Measurements from ENCODE around the gene PDZD7.

PDZD7 gene

DNA sequence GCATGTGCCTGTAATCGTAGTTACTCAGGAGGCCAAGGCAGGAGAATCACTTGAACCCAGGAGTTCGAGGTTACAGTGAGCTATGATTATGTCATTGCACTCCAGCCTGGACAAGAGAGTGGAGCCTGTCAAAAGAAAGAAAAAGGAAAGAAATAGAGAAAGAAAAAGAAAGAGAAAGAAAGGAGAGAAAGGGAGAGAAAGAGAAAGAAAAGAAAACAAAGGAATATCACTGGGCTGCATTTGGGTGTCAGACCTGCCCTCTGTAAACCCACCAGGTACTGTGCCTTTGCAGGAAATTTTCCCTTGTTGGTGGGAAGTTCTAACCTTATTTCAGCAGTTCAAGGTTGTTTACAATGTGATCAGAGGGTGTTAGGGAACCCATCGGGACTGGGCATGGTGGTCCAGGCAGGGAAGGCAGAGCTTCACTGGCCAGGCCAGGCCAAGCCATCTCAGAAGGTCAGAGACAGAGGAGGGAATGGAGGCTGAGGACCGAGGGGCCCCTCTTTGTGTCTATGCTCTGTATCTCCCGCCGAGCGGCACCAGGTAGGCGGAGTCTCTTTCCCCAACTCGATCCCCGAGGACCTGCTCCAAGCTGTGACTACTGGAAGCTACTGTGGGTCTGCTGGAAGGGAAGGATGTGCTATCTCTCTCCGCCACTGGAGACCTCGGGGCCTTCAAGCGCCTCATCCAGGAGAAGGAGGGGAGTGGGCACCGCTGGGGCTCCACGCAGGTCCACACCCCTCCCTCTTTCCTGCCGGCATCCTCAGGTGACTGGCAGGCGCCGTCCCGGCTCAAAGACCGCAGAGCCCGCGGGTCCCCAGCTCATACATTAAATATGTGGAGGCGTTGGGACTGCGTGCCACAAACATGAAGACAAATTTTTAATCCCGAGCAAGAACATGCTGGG lies 15.7 kb upstream of the PDZD7 start:
- H3K4me1 ChIP-seq (ENCODE audit: control insufficient read depth, insufficient read depth, low read length): peaks cover 23% of the 10 kb centered on the region
- no peak overlapping the region for H3K4me2 ChIP-seq (ENCODE audit: low read length)
- H3K27me3 ChIP-seq (ENCODE audit: control insufficient read depth, insufficient read depth, low read length): peaks cover 25% of the 10 kb centered on the region
- no peaks in the 10 kb centered on the region for H3K36me3 ChIP-seq (ENCODE audit: insufficient read depth, low read length)
- no peak overlapping the region for H3K9ac ChIP-seq (ENCODE audit: low read depth, low read length)
- no peaks in the 10 kb centered on the region for H3K9me3 ChIP-seq (replicated peaks; ENCODE audit: low read length)
- no peak overlapping the region for H3K4me3 ChIP-seq (ENCODE audit: low read length)

GRCh38 chr10:101044117-101044516 lies 13.2 kb upstream of the PDZD7 start:
- H3K9ac ChIP-seq (ENCODE audit: low read depth, low read length): no peak overlapping the region
- peaks cover 14% of the 10 kb centered on the region for H3K4me1 ChIP-seq (ENCODE audit: control insufficient read depth, insufficient read depth, low read length)
- peaks cover 10% of the 10 kb centered on the region for H3K36me3 ChIP-seq (ENCODE audit: insufficient read depth, low read length)
- no peaks in the 10 kb centered on the region for H3K9me3 ChIP-seq (replicated peaks; ENCODE audit: low read length)
- H3K27me3 ChIP-seq (ENCODE audit: control insufficient read depth, insufficient read depth, low read length): peaks cover 18% of the 10 kb centered on the region
- no peak overlapping the region for H3K4me2 ChIP-seq (ENCODE audit: low read length)
- H3K4me3 ChIP-seq (ENCODE audit: low read length): no peak overlapping the region

GRCh38 chr10:101043363-101043707 lies 12.4 kb upstream of the PDZD7 start:
- Histone ChIP-seq H3K4me1 (ENCODE audit: control insufficient read depth, insufficient read depth, low read length) (peaks cover 14% of the 10 kb centered on the region), H3K9ac (ENCODE audit: low read depth, low read length) (peak overlapping the region; percentile 86), H3K27me3 (ENCODE audit: control insufficient read depth, insufficient read depth, low read length) (peaks cover 10% of the 10 kb centered on the region), H3K4me2 (ENCODE audit: low read length) (peak overlapping the region; percentile 86), H3K9me3 (replicated peaks; ENCODE audit: low read length) (no peaks in the 10 kb centered on the region), H3K36me3 (ENCODE audit: insufficient read depth, low read length) (peaks cover 18% of the 10 kb centered on the region), H3K4me3 (ENCODE audit: low read length) (peak overlapping the region; percentile 74)

GRCh38 chr10:101042667-101043362 lies 11.9 kb upstream of the PDZD7 start:
- peaks cover 23% of the 10 kb centered on the region for H3K36me3 ChIP-seq (ENCODE audit: insufficient read depth, low read length)
- H3K4me1 ChIP-seq (ENCODE audit: control insufficient read depth, insufficient read depth, low read length): peaks cover 14% of the 10 kb centered on the region
- H3K4me3 ChIP-seq (ENCODE audit: low read length): peak overlapping the region; percentile 74
- H3K27me3 ChIP-seq (ENCODE audit: control insufficient read depth, insufficient read depth, low read length): peaks cover 5% of the 10 kb centered on the region
- peak overlapping the region; percentile 86 for H3K4me2 ChIP-seq (ENCODE audit: low read length)
- peak overlapping the region; percentile 86 for H3K9ac ChIP-seq (ENCODE audit: low read depth, low read length)
- H3K9me3 ChIP-seq (replicated peaks; ENCODE audit: low read length): no peaks in the 10 kb centered on the region

- peak overlapping the region; percentile 86 for H3K4me2 ChIP-seq (ENCODE audit: low read length)
- H3K4me1 ChIP-seq (ENCODE audit: control insufficient read depth, insufficient read depth, low read length): peaks cover 14% of the 10 kb centered on the region
- peaks cover 30% of the 10 kb centered on the region for H3K36me3 ChIP-seq (ENCODE audit: insufficient read depth, low read length)
- peak overlapping the region; percentile 74 for H3K4me3 ChIP-seq (ENCODE audit: low read length)
- H3K9ac ChIP-seq (ENCODE audit: low read depth, low read length): peak overlapping the region; percentile 86
- H3K9me3 ChIP-seq (replicated peaks; ENCODE audit: low read length): no peaks in the 10 kb centered on the region
- H3K27me3 ChIP-seq (ENCODE audit: control insufficient read depth, insufficient read depth, low read length): no peaks in the 10 kb centered on the region
These were observed 11.2 kb upstream of the PDZD7 start for GRCh38 chr10:101042118-101042517.

DNA sequence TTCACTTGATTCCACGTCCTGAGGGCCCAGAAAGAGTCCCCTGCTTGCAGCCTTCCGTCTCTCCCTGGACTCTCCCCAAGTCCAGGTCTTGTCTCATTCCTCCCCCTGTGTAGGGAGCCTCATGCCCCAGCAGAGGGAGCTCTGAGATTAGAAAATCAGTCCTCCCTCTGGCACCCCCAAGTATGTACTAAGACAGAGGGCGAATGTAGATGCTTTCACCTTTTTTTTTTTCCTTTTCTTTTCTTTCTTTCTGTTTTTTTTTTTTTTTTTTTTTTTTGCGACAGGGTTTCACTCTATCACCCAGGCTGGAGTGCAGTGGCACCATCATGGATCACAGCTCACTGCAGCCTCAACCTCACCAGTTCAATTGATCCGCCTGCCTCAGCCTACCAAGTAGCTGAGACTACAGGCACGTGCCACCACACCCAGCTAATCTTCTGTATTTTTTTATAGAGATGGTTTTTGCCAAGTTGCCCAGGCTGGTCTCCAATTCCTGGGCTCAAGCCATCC lies 10.4 kb upstream of the PDZD7 start:
- Histone ChIP-seq H3K9ac (ENCODE audit: low read depth, low read length) (no peak overlapping the region), H3K4me1 (ENCODE audit: control insufficient read depth, insufficient read depth, low read length) (peaks cover 14% of the 10 kb centered on the region), H3K4me3 (ENCODE audit: low read length) (no peak overlapping the region), H3K36me3 (ENCODE audit: insufficient read depth, low read length) (peaks cover 38% of the 10 kb centered on the region), H3K27me3 (ENCODE audit: control insufficient read depth, insufficient read depth, low read length) (no peaks in the 10 kb centered on the region), H3K4me2 (ENCODE audit: low read length) (no peak overlapping the region), H3K9me3 (replicated peaks; ENCODE audit: low read length) (no peaks in the 10 kb centered on the region)

DNA sequence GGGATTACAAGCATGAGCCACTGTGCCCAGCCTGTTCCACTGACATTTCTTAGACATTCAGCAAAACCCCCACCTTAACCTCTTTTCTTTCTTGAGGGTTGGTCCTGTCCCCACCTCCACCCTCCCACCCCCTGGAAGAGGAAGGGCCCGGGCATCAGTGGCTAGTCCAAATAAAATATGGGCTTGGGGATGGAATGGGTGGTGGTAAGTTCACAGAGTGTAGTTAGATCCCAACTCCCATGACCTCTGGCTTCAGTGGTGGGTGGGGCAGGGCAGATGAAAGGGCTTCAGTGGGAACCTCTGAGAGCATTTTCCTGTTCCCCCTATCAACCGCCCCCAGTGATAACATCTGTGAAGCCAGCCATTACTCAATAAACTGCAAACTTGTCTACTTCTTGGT lies 9.9 kb upstream of the PDZD7 start:
- peaks cover 14% of the 10 kb centered on the region for H3K4me1 ChIP-seq (ENCODE audit: control insufficient read depth, insufficient read depth, low read length)
- no peaks in the 10 kb centered on the region for H3K9me3 ChIP-seq (replicated peaks; ENCODE audit: low read length)
- peaks cover 43% of the 10 kb centered on the region for H3K36me3 ChIP-seq (ENCODE audit: insufficient read depth, low read length)
- H3K4me3 ChIP-seq (ENCODE audit: low read length): no peak overlapping the region
- H3K27me3 ChIP-seq (ENCODE audit: control insufficient read depth, insufficient read depth, low read length): no peaks in the 10 kb centered on the region
- H3K9ac ChIP-seq (ENCODE audit: low read depth, low read length): no peak overlapping the region
- no peak overlapping the region for H3K4me2 ChIP-seq (ENCODE audit: low read length)

DNA sequence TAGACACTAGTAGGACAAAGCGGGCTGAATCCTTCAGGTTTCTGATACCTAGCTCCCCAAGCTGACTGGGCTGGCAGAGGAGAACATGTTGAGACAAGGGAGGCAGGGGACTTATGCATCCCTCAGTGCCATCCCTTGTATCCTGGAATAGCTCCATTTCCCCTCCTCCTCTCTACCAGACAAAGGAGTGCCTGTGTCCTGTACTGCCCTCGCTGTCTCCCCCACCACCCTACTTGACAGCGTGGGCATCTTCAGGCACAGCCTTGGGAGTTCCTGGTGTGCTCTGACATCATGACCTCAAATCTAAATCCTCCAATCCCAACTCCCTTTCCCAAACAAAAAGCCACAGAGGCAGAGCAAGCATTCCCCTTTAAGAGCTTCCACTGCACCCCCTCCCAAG lies 9.1 kb upstream of the PDZD7 start:
- no peak overlapping the region for H3K9ac ChIP-seq (ENCODE audit: low read depth, low read length)
- H3K4me1 ChIP-seq (ENCODE audit: control insufficient read depth, insufficient read depth, low read length): peaks cover 14% of the 10 kb centered on the region
- H3K4me3 ChIP-seq (ENCODE audit: low read length): no peak overlapping the region
- H3K27me3 ChIP-seq (ENCODE audit: control insufficient read depth, insufficient read depth, low read length): no peaks in the 10 kb centered on the region
- no peaks in the 10 kb centered on the region for H3K9me3 ChIP-seq (replicated peaks; ENCODE audit: low read length)
- peaks cover 51% of the 10 kb centered on the region for H3K36me3 ChIP-seq (ENCODE audit: insufficient read depth, low read length)
- H3K4me2 ChIP-seq (ENCODE audit: low read length): no peak overlapping the region

GRCh38 chr10:101038484-101038883 lies 7.6 kb upstream of the PDZD7 start:
- H3K9ac ChIP-seq (ENCODE audit: low read depth, low read length): no peak overlapping the region
- H3K4me1 ChIP-seq (ENCODE audit: control insufficient read depth, insufficient read depth, low read length): peaks cover 11% of the 10 kb centered on the region
- no peak overlapping the region for H3K4me3 ChIP-seq (ENCODE audit: low read length)
- peaks cover 59% of the 10 kb centered on the region for H3K36me3 ChIP-seq (ENCODE audit: insufficient read depth, low read length)
- H3K4me2 ChIP-seq (ENCODE audit: low read length): no peak overlapping the region
- H3K9me3 ChIP-seq (replicated peaks; ENCODE audit: low read length): no peaks in the 10 kb centered on the region
- no peaks in the 10 kb centered on the region for H3K27me3 ChIP-seq (ENCODE audit: control insufficient read depth, insufficient read depth, low read length)

DNA sequence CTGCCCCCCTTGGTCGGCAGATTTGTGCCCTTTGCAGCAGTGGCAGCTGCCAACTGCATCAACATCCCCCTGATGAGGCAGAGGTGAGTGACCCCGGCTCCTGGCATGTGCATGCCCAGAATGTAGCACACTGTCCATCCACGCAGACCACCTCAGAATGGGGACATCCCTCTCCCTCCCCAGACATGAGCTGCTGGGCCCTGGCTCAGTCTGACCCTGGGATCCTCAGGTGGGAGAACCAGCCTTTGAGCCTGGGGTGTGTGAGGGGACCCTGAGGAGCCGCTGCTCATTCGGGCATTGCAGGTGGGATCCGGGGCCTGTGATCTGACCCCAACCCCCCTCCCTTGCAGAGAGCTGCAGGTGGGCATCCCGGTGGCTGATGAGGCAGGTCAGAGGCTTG lies 5.8 kb upstream of the PDZD7 start:
- H3K9ac ChIP-seq (ENCODE audit: low read depth, low read length): no peak overlapping the region
- peaks cover 4% of the 10 kb centered on the region for H3K4me1 ChIP-seq (ENCODE audit: control insufficient read depth, insufficient read depth, low read length)
- H3K4me2 ChIP-seq (ENCODE audit: low read length): no peak overlapping the region
- H3K9me3 ChIP-seq (replicated peaks; ENCODE audit: low read length): no peaks in the 10 kb centered on the region
- H3K4me3 ChIP-seq (ENCODE audit: low read length): no peak overlapping the region
- H3K36me3 ChIP-seq (ENCODE audit: insufficient read depth, low read length): peaks cover 59% of the 10 kb centered on the region
- no peaks in the 10 kb centered on the region for H3K27me3 ChIP-seq (ENCODE audit: control insufficient read depth, insufficient read depth, low read length)

DNA sequence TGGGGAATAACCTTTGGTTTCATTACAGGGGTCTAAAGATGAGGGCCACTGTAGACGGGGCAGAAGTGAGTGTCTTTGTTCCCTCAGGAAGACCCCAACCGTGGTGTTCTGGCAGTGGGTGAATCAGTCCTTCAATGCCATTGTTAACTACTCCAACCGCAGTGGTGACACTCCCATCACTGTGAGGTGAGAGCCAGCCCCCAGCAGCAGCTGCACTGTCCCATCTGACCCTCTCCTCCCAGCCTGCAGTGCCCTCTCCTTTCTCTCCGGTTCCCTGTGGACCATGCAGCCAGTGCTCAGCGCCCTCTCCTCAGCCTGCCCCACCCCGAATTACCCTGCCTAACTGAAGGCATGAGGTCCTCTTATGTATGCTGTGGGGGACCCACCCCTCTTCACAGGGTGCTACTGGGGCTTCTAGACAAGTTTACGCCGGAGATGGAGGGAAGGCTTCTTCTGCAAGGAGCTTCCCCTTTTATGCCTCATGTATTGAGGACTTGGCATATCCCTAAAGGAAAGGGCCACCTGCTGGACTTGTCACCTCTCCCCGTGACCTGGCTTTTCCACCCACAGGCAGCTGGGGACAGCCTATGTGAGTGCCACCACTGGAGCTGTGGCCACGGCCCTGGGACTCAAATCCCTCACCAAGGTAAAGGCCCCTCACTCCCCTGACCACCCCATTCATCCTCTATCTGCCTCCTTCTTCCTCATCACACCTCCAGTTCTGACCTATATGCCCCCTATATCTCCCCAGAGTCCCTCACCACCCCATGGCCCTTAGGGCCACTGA lies 5.2 kb upstream of the PDZD7 start:
- no peaks in the 10 kb centered on the region for H3K9me3 ChIP-seq (replicated peaks; ENCODE audit: low read length)
- H3K4me1 ChIP-seq (ENCODE audit: control insufficient read depth, insufficient read depth, low read length): peaks cover 4% of the 10 kb centered on the region
- no peak overlapping the region for H3K9ac ChIP-seq (ENCODE audit: low read depth, low read length)
- no peak overlapping the region for H3K4me2 ChIP-seq (ENCODE audit: low read length)
- H3K36me3 ChIP-seq (ENCODE audit: insufficient read depth, low read length): peaks cover 59% of the 10 kb centered on the region
- no peaks in the 10 kb centered on the region for H3K27me3 ChIP-seq (ENCODE audit: control insufficient read depth, insufficient read depth, low read length)
- no peak overlapping the region for H3K4me3 ChIP-seq (ENCODE audit: low read length)
